GM12875 (cell line): ENCODE results near the gene ECSIT.

Experiments
- H3K4me3 ChIP-seq: one replicate; pipeline ENCODE4 v1.5.1; 2011; ENCODE audit warnings: low read depth, low read length, control low read depth
- TF ChIP-seq, protein P1 (sequence below): IDR thresholded peaks from 2 replicates; pipeline ENCODE4 v1.5.1; 2011; ENCODE audit warnings: low read depth, mild to moderate bottlenecking, control low read depth, inconsistent platforms, low read length, moderate library complexity, borderline replicate concordance; ENCODE audit not compliant: insufficient read depth

Gene ECSIT

DNA sequence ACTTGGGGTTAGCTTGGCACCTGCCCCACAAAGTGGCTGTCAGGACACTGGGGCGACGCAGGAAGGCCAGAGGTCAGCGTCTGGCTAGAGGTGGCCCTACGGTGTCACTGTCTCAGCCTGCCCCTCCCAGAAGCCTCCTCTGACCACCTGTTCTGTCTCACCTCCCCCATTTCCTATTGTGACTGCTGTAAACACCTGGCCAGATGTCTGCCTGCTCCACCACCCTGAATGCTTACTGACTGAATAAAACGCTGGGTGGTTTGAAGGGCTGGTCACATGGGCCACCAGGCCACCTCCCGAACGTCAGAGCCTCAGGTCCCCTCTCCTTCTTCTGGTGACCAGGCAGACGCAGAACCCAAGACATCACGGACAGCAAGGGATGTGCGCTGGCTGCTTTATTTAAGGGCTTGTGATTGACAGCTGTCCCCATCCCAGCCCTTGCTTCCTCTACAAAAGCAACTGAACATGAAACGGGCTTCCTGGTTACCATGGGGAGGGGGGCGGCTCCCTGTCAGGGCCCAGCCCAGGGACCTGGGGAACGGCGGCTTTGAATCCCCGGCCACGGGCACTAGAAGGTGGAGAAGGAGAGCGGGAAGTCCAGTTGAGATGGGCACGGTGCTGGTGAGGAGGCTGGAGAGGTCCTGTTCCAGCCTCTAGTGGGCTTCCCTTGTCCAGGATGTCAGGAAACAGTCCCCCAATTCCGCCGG is 23.9 kb upstream of the ECSIT start:
- TF ChIP-seq, protein P1, sequence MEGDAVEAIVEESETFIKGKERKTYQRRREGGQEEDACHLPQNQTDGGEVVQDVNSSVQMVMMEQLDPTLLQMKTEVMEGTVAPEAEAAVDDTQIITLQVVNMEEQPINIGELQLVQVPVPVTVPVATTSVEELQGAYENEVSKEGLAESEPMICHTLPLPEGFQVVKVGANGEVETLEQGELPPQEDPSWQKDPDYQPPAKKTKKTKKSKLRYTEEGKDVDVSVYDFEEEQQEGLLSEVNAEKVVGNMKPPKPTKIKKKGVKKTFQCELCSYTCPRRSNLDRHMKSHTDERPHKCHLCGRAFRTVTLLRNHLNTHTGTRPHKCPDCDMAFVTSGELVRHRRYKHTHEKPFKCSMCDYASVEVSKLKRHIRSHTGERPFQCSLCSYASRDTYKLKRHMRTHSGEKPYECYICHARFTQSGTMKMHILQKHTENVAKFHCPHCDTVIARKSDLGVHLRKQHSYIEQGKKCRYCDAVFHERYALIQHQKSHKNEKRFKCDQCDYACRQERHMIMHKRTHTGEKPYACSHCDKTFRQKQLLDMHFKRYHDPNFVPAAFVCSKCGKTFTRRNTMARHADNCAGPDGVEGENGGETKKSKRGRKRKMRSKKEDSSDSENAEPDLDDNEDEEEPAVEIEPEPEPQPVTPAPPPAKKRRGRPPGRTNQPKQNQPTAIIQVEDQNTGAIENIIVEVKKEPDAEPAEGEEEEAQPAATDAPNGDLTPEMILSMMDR = no peak
- no peak overlapping the region for H3K4me3 ChIP-seq

DNA sequence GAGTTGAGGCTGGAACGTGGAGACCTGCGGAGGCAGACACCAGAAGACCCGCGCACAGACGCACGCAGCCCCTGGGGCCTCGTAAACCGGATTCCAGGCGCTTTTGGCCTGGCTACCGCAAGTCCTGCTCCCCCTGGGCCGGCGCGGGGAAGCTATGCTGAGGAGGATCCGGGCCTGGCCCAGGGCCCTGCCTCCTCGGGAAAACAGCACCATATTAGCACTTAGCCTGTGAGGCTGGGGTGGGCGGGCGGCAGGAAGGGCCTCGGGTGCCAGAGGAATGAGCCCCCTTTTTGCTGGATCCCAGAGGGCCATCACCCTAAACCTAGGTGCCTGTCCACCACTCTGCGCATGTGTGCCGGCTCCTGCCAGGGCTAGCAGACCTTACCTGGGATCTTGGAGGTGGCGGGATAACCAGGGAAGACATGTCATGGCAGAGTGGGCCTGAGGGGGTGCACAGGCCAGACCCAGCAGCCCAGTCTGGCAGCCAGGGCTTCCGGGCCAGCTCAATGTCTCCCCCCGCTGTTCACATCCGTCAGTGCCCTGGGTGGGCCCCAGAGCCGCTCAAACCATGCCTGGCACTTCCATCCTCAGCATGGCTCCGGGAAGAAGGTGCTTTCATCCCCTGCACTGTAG is 22.8 kb upstream of the ECSIT start:
- H3K4me3 ChIP-seq = no peak overlapping the region
- TF ChIP-seq, protein P1 = peak; percentile 54

DNA sequence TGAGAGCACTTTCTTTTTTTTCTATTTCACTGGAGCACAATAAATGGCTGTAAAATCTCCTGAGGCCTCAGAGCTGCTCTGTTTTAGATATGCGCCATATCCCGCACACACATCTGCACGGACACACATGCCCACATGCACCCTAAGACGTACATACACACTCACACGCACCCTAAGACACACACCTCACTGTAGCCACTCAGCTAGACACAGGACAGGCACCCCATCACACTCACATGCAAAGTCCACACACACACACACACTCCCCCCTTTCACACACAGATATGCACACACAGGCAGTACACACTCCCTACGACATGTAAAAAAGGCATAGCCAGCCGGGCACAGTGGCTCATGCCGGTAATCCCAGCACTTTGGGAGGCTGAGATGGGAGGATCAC is 21.3 kb upstream of the ECSIT start:
- TF ChIP-seq, protein P1 = no peak
- H3K4me3 ChIP-seq = no peak overlapping the region

DNA sequence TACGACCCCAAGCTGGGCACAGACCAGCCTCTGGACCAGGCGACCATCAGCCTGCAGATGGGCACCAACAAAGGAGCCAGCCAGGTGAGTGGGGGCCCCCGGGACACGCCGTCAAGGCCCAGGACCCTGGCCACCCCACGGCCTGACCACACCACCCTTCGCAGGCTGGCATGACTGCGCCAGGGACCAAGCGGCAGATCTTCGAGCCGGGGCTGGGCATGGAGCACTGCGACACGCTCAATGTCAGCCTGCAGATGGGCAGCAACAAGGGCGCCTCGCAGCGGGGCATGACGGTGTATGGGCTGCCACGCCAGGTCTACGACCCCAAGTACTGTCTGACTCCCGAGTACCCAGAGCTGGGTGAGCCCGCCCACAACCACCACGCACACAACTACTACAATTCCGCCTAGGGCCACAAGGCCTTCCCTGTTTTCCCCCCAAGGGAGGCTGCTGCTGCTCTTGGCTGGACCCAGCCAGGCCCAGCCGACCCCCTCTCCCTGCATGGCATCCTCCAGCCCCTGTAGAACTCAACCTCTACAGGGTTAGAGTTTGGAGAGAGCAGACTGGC is 20.5 kb upstream of the ECSIT start:
- H3K4me3 ChIP-seq = no peak overlapping the region
- TF ChIP-seq, protein P1 = no peak

DNA sequence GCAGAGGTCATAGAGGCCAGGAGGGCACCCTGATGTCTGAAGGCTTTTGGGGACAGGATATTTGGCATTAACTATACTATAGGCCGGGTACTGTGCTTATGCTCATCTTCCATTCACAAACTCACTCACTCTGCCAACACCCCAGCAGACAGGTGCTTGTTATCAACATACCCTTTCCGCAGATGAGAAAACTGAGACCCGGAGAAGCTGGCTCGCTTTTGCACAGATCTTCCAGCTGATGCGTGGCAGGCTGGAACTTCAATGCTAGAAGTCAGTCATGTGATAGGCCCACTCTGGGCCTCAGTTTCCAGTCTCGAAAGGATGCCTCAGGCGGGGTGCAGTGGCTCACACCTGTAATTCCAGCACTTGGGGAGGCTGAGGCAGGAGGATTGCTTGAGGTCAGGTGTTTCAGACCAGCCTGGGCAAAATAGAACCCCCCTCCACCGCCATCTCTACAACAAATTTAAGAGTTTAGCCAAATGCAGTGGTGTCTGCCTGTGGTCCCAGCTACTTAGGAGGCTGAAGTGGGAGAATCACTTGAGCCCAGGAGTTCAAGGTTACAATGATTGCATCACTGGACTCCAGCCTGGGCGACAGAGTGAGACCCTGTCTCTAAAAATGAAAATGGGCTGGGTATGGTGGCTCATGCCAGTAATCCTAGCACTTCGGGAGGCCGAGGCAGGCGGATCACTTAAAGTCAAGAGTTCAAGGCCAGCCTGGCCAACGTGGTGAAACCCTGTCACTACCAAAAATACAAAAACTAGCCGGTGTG is 19.2 kb upstream of the ECSIT start:
- TF ChIP-seq, protein P1 = no peak
- no peak overlapping the region for H3K4me3 ChIP-seq

DNA sequence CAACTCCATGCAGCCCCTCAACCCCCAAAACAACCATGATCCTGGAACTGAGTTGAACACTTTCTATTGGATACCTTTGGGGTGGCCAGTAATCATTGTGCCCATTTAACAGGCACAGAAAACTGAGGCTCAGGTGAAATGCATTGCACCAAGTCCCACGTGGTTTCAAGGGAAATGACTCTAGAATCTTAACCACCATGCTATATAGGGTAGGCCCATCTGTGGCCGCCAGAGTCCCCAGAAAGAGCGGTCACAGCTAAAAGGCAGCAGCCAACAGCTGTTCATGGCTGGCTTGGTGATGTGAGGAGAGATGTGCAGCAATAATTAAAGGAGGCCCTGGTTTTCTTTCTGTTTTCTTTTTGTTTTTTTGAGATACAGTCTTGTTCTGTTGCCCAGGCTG is 12.3 kb upstream of the ECSIT start:
- no peak overlapping the region for H3K4me3 ChIP-seq
- TF ChIP-seq, protein P1 = no peak
